Vagina (tissue), 2 donors: Measurements from ENCODE around the gene RUNX3.

Source experiments
- CTCF ChIP-seq, 3 experiments: fragments of 450-650 bp in 2 of 3; fragments of 200-600 bp in 1 of 3; sonication (generic) in 1 of 3; IDR thresholded peaks; one replicate each; pipeline ENCODE4 v1.5.1; 2017 to 2019; ENCODE audit warnings: antibody characterized with exemption in 3 of 3, mild to moderate bottlenecking in 2 of 3, moderate library complexity in 2 of 3
- POLR2A ChIP-seq, 2 donors: fragments of 450-650 bp; IDR thresholded peaks; one replicate each; pipeline ENCODE4 v1.6.1; 2017; ENCODE audit warnings: antibody characterized with exemption in 2 of 2, mild to moderate bottlenecking in 2 of 2, moderate library complexity in 2 of 2
- POLR2AphosphoS5 ChIP-seq, 2 donors: sonication (generic); formaldehyde crosslinking; IDR thresholded peaks; one replicate each; pipeline ENCODE4 v1.9.0; 2017; ENCODE audit warnings: antibody characterized with exemption in 2 of 2, mild to moderate bottlenecking in 2 of 2, low read depth in 1 of 2; ENCODE audit not compliant: insufficient read depth in 1 of 2

- TF ChIP-seq CTCF (IDR thresholded peaks at IDR 0.05) (no peak), POLR2A (IDR thresholded peaks at IDR 0.05) (no peak), POLR2AphosphoS5 (IDR thresholded peaks at IDR 0.05; ENCODE audit: insufficient read depth in 1 of 2, low read depth in 1 of 2) (no peak)
Measured at GRCh38 chr1:24968941-24969585, 39.0 kb upstream of the RUNX3 start.
